ENCODE measurements around the gene HS3ST3B1.
A peak's percentile ranks its signal among the peaks of the same experiment; 100 is the strongest.

HS3ST3B1 gene

DNA sequence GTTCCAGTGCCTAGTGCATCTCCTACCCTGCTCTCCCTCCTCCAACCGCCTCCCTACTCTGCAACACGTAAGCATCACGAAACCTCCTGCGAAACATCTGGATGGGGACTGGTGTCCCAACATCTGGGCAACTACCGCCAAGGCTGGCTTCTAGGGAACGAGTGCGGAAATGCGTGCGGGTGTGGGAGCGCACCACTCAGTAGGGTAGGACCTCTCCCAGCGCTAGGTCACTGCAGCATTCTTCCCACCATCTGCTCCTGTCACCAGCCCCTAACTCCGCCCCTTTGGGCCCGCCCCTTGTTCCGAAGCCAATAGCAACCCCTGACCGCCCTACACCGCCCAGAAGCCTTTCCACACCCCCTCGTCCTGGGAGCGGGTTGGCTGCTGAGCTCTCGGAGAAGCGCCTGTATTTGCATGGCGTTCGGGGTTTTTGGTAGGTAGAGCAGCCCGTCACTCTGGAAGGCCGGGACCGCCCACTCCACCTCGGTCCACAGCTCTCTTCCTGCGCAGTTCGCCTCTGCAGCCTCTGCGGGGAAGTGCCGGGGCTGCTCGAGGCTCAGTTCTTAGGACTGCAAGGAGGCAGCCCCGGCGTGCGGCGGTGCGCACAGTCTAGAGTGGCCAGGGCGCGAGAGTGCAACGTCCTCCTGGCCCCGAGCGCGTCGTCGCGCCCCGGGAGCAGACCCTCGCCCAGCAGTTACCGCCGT lies at the start of gene HS3ST3B1:
Gene HS3ST3B1, plus strand, starts transcription at position 507 of the 704 bp plus-strand sequence. CDS start 438 bp downstream, outside the sequence.
- TF ChIP-seq, protein P1, sequence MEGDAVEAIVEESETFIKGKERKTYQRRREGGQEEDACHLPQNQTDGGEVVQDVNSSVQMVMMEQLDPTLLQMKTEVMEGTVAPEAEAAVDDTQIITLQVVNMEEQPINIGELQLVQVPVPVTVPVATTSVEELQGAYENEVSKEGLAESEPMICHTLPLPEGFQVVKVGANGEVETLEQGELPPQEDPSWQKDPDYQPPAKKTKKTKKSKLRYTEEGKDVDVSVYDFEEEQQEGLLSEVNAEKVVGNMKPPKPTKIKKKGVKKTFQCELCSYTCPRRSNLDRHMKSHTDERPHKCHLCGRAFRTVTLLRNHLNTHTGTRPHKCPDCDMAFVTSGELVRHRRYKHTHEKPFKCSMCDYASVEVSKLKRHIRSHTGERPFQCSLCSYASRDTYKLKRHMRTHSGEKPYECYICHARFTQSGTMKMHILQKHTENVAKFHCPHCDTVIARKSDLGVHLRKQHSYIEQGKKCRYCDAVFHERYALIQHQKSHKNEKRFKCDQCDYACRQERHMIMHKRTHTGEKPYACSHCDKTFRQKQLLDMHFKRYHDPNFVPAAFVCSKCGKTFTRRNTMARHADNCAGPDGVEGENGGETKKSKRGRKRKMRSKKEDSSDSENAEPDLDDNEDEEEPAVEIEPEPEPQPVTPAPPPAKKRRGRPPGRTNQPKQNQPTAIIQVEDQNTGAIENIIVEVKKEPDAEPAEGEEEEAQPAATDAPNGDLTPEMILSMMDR (conservative IDR thresholded peaks at IDR 0.05): no peak
- H3K27ac ChIP-seq: peak within 1 kb of the TSS; percentile 61

DNA sequence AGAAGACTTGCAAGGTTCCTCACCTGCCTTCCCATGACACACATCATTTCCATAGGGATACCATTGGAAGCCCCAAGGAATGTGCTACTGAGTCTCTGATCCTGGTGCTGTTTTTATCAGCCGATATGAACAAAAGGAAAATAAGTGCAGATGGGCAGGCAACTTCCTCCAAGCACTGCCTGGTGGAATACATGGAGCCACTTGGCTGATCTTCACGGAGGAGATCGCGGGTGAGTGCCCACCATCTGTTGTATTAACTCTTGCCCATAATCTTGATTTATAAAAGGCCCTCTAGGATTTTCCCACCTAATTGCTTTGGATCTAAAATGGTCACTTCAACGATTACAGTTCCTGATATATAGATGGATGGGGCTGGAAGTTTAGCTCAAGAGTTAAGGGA lies 39.5 kb upstream of the HS3ST3B1 start:
- TF ChIP-seq, protein P1 (conservative IDR thresholded peaks at IDR 0.05): no peak
- no peak overlapping the region for H3K27ac ChIP-seq

DNA sequence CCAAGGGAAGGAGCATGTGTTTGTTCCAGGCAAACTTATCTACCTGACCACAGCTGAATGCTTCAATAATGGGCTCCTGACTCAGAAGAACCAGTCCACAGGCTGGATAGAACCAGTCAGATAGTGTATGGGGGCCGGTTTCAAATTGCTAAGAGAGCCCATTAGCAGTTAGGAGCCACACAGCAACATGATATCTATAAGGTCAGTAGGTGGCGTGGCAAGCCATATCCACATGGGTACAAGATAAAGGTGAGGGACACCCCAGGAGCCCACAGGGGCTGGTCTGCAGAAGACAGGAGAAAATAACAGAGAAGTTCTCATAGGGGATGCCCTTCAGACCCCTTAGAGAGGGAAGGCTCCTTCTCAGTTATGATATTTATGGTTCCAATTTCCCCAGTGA lies 32.6 kb upstream of the HS3ST3B1 start:
- H3K27ac ChIP-seq: no peak overlapping the region
- TF ChIP-seq, protein P1 (conservative IDR thresholded peaks at IDR 0.05): no peak

DNA sequence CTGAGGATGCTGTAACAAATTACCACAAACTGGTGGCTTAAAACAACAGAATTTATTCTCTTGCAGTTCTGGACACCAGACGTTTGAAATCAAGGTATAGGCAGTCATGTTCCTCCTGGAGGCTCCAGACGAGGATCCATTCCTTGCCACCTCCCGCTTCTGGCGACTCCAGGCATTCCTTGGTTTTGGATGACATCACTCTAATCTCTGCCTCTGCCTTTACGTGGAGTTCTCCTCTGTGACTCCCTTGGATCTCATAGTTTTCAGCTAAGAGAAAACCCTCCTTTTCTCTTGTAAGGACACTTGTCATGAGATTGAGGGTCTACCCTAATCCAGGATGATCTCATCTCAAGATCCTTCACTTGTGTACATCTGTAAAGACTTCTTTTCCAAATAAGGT lies 31.4 kb upstream of the HS3ST3B1 start:
- no peak overlapping the region for H3K27ac ChIP-seq
- TF ChIP-seq, protein P1 (conservative IDR thresholded peaks at IDR 0.05): no peak

DNA sequence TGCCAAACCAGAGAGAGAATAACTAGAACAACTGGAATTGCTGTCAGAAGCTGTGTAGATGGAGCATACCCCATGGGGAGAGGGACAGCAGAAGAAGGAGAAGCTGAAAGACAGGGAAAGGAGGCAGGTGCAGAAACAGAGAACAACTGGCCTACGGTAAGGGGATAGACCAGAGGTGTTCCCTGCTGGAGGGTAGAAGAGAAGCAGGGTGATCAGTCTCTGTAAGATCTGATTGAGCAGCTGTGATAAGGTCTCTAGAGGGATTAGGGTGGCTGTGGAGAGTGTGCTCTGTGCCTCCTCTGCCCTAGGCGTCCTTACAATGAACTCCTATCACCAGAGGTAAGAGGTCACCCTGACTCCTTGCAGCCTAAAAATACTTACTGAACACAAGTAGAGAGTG lies 30.4 kb upstream of the HS3ST3B1 start:
- TF ChIP-seq, protein P1 (conservative IDR thresholded peaks at IDR 0.05): no peak
- no peak overlapping the region for H3K27ac ChIP-seq

DNA sequence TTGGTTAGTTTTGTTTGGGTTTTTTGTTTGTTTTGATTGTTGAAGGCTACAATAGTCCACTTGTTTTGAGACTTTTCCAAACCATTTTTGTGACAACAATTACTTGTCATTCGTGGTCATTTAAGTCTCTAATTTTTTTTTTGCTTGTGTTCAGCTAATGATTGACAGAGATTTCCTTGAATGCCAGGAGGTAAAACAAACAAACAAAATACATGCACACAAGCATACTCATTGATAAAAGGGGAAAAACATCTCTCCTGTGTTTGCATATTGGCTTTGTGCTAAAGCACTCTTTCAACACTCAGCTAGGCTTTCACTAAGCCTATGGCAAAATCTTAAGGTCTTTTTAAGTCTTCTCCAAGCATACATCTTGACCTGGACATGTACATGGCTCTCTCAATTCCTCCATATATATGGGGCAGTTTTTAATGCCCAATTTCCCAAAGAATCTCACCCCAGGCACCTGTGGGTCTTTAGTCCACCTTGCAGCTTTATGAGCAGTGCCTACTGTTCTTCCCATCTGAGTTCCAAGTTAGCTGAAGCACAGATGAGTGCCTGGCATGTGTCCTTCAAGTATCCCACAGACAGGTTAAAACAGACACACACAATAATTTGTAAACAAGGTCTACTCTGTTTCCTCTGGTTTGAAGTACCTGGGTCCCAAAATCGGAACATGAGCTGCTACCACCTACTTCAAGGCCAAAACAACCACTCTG lies 24.2 kb upstream of the HS3ST3B1 start:
- H3K27ac ChIP-seq: no peak overlapping the region
- TF ChIP-seq, protein P1 (conservative IDR thresholded peaks at IDR 0.05): no peak

DNA sequence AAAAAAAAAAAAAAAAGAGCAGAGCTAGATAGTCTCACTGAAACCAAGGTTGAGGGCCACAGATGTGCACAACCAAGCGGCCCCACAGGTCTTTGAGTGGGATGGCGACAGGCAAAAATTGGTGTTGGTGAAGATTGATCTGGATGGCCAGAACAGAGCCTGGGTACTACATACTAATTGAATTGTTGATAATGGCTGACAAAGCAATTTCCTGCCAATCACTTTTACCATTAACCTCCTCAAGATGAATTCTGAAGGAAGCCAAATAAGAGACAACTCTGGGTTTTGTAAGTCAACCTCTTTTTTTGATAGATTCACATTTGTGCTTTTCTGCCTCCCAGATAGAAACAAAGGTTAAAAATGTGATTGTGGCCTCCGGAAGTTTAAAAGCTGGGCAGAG lies 19.4 kb upstream of the HS3ST3B1 start:
- TF ChIP-seq, protein P1 (conservative IDR thresholded peaks at IDR 0.05): no peak

More for the DNA sequence above, 19.4 kb upstream of the HS3ST3B1 start:
- H3K27ac ChIP-seq: no peak overlapping the region
